ENCODE data around the gene ARHGEF9.

ARHGEF9 gene

DNA sequence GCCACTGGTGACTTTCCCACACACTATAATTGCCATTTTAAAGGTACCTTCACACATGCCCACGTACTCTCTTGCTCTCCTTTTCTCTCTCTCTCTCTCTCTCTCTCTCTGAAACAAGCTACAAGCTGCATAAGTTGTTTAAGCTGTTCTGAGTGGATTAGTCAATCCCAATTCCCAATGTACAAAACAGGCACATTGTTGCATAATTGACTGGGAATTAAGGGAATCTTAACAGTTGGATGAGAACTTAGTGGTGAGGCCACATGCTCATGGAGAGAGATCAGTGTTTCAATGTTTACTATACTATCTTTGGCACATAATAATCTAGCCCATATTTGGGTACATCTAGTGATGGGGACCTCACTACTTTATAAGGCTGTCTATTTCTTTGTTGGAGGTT, 123.3 kb downstream of the ARHGEF9 start (continued):
- TF ChIP-seq ZSCAN23 (tag by site-specific recombination; IDR thresholded peaks at IDR 0.05) (no peak), ZBTB17 (tag by site-specific recombination; IDR thresholded peaks at IDR 0.05) (no peak)

DNA sequence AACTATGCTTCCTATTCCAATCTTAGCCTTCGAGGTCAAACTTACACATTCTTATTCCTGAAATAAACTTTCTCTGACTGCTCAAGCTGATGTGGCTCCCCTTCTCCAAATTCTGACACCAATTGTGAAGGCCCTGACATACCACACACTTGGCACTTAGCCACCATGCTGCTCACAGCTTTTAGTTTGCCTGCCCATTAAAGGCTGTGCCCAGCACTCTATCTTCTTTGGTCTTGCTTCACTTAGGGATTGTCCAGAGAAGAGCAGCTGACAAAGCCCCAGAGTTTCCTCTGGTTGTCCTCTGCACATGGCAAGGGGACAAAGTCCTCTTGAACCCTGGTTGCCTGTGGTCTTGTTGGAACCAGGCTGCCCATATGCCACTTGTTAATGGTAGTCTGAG, 126.1 kb downstream of the ARHGEF9 start:
- ChIA-PET CTCF (interaction anchor here (0.5 to 0.7 kb wide), 2 partner anchors 122 to 367 kb away, joined by 3 read pairs; no protein-coding TSS in a partner anchor), POLR2A (no interaction called here)
- no peak overlapping the region for H3K27ac ChIP-seq (ENCODE audit: extremely low read depth, low read depth, low read length)
- H3K9me3 ChIP-seq (ENCODE audit: control insufficient read depth, insufficient read depth, low read depth, low read length), result no peaks in the 10 kb centered on the region; the same call in 1 of the 2 replicates
- H3K36me3 ChIP-seq (ENCODE audit: control insufficient read depth in 2 of 2, insufficient read depth in 1 of 2, low read length in 2 of 2), result peaks cover 0 to 7% of the 10 kb centered on the region in 2 experiments; a peak in 1 of 3 replicates
- no peaks in the 10 kb centered on the region for H3K4me1 ChIP-seq (ENCODE audit: control insufficient read depth, insufficient read depth, low read length)
- H3K4me3 ChIP-seq (ENCODE audit: low read depth, low read length), result no peak overlapping the region
- TF ChIP-seq BCL11A (tag by site-specific recombination; IDR thresholded peaks at IDR 0.05; ENCODE audit: low read depth) (no peak), ZNF791 (tag by site-specific recombination; IDR thresholded peaks at IDR 0.05) (no peak), MYNN (tag by site-specific recombination; IDR thresholded peaks at IDR 0.05; ENCODE audit: borderline replicate concordance) (no peak), ZSCAN30 (tag by site-specific recombination; IDR thresholded peaks at IDR 0.05) (no peak), OSR2 (tag by site-specific recombination; IDR thresholded peaks at IDR 0.05) (no peak), ZNF324 (tag by site-specific recombination; IDR thresholded peaks at IDR 0.05) (no peak), ZNF510 (tag by site-specific recombination; IDR thresholded peaks at IDR 0.05; ENCODE audit: insufficient replicate concordance) (no peak), SETDB1 (IDR thresholded peaks at IDR 0.05; ENCODE audit: insufficient read length, low read length) (no peak), ZNF544 (tag by site-specific recombination; IDR thresholded peaks at IDR 0.05) (no peak), OVOL3 (tag by site-specific recombination; IDR thresholded peaks at IDR 0.05) (no peak)
- TF ChIP-seq, protein P1, sequence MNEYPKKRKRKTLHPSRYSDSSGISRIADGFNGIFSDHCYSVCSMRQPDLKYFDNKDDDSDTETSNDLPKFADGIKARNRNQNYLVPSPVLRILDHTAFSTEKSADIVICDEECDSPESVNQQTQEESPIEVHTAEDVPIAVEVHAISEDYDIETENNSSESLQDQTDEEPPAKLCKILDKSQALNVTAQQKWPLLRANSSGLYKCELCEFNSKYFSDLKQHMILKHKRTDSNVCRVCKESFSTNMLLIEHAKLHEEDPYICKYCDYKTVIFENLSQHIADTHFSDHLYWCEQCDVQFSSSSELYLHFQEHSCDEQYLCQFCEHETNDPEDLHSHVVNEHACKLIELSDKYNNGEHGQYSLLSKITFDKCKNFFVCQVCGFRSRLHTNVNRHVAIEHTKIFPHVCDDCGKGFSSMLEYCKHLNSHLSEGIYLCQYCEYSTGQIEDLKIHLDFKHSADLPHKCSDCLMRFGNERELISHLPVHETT (tag by site-specific recombination; IDR thresholded peaks at IDR 0.05), result no peak

DNA sequence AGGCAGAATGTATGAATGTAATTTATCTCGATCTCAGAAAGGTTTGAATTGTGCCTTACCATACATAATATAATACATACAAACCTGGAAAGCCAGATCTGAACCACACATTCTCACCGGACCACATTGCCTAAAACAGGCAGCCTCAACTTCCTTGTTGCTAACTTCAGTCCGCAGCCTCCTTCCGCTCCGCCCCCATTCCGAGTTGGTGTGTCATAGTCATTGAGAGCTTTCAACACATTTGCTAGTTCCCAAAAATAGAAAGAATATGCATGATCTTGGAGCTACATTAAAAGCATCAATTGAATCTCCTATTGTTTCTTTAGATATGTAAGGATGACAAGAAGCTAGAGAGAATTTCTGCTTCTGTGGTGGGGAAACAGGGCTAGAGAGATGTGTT, 127.2 kb downstream of the ARHGEF9 start:
- TF ChIP-seq, protein P2, sequence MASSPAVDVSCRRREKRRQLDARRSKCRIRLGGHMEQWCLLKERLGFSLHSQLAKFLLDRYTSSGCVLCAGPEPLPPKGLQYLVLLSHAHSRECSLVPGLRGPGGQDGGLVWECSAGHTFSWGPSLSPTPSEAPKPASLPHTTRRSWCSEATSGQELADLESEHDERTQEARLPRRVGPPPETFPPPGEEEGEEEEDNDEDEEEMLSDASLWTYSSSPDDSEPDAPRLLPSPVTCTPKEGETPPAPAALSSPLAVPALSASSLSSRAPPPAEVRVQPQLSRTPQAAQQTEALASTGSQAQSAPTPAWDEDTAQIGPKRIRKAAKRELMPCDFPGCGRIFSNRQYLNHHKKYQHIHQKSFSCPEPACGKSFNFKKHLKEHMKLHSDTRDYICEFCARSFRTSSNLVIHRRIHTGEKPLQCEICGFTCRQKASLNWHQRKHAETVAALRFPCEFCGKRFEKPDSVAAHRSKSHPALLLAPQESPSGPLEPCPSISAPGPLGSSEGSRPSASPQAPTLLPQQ (tag by site-specific recombination; IDR thresholded peaks at IDR 0.05), result no peak
- TF ChIP-seq ZNF558 (tag by site-specific recombination; IDR thresholded peaks at IDR 0.05) (no peak), MYNN (tag by site-specific recombination; IDR thresholded peaks at IDR 0.05; ENCODE audit: borderline replicate concordance) (no peak), PRDM1 (tag by site-specific recombination; IDR thresholded peaks at IDR 0.05) (no peak), ZFP37 (tag by site-specific recombination; IDR thresholded peaks at IDR 0.05) (no peak), ZNF624 (tag by site-specific recombination; IDR thresholded peaks at IDR 0.05) (no peak), KLF7 (tag by site-specific recombination; IDR thresholded peaks at IDR 0.05; ENCODE audit: borderline replicate concordance) (no peak), ZNF266 (tag by site-specific recombination; IDR thresholded peaks at IDR 0.05; ENCODE audit: low read depth) (no peak), ZNF664 (tag by site-specific recombination; IDR thresholded peaks at IDR 0.05) (no peak)
- TF ChIP-seq, protein P3, sequence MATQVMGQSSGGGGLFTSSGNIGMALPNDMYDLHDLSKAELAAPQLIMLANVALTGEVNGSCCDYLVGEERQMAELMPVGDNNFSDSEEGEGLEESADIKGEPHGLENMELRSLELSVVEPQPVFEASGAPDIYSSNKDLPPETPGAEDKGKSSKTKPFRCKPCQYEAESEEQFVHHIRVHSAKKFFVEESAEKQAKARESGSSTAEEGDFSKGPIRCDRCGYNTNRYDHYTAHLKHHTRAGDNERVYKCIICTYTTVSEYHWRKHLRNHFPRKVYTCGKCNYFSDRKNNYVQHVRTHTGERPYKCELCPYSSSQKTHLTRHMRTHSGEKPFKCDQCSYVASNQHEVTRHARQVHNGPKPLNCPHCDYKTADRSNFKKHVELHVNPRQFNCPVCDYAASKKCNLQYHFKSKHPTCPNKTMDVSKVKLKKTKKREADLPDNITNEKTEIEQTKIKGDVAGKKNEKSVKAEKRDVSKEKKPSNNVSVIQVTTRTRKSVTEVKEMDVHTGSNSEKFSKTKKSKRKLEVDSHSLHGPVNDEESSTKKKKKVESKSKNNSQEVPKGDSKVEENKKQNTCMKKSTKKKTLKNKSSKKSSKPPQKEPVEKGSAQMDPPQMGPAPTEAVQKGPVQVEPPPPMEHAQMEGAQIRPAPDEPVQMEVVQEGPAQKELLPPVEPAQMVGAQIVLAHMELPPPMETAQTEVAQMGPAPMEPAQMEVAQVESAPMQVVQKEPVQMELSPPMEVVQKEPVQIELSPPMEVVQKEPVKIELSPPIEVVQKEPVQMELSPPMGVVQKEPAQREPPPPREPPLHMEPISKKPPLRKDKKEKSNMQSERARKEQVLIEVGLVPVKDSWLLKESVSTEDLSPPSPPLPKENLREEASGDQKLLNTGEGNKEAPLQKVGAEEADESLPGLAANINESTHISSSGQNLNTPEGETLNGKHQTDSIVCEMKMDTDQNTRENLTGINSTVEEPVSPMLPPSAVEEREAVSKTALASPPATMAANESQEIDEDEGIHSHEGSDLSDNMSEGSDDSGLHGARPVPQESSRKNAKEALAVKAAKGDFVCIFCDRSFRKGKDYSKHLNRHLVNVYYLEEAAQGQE (tag by site-specific recombination; IDR thresholded peaks at IDR 0.05), result no peak
- TF ChIP-seq, protein P4, sequence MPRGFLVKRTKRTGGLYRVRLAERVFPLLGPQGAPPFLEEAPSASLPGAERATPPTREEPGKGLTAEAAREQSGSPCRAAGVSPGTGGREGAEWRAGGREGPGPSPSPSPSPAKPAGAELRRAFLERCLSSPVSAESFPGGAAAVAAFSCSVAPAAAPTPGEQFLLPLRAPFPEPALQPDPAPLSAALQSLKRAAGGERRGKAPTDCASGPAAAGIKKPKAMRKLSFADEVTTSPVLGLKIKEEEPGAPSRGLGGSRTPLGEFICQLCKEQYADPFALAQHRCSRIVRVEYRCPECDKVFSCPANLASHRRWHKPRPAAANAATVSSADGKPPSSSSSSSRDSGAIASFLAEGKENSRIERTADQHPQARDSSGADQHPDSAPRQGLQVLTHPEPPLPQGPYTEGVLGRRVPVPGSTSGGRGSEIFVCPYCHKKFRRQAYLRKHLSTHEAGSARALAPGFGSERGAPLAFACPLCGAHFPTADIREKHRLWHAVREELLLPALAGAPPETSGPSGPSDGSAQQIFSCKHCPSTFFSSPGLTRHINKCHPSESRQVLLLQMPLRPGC (tag by site-specific recombination; IDR thresholded peaks at IDR 0.05), result no peak
- Histone ChIP-seq H3K4me3 (ENCODE audit: low read depth, low read length) (no peak overlapping the region), H3K9me3 (ENCODE audit: control insufficient read depth, insufficient read depth, low read depth, low read length) (no peaks in the 10 kb centered on the region; the same call in 1 of the 2 replicates), H3K36me3 (ENCODE audit: control insufficient read depth in 2 of 2, insufficient read depth in 1 of 2, low read length in 2 of 2) (peaks cover 0 to 7% of the 10 kb centered on the region in 2 experiments; a peak in 1 of 3 replicates), H3K4me1 (ENCODE audit: control insufficient read depth, insufficient read depth, low read length) (no peaks in the 10 kb centered on the region), H3K27ac (ENCODE audit: extremely low read depth, low read depth, low read length) (no peak overlapping the region)
- CTCF ChIA-PET, result no interaction called here
- POLR2A ChIA-PET, result no interaction called here
